ENCODE data around the gene PDE6D.
"Not testable (repeated sequence)": the region's sequence is repeated elsewhere in the genome, so short reads cannot be mapped to it uniquely, and the experiment has no call there.

PDE6D gene

DNA sequence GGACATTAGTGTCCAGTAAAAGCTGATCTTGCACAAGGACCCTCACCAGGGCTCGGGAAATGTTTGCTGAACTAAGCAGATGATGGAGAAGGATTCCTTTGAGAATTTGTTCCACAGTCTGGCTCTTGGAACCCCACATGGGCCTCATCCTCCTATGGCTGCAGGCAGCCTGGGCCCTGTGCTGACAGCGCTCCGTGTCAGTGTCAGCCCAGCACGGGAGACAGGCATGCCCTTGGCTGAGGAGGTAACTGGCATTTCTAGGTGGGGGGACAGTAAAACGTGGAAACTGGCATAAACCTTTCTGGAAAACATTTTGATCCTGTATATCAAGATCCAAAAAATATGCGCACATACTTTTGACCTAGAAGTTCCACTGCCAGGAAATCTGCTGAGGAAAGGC lies 62.3 kb downstream of the PDE6D start:
- DNase-seq (ENCODE audit: low spot score): no peak

DNA sequence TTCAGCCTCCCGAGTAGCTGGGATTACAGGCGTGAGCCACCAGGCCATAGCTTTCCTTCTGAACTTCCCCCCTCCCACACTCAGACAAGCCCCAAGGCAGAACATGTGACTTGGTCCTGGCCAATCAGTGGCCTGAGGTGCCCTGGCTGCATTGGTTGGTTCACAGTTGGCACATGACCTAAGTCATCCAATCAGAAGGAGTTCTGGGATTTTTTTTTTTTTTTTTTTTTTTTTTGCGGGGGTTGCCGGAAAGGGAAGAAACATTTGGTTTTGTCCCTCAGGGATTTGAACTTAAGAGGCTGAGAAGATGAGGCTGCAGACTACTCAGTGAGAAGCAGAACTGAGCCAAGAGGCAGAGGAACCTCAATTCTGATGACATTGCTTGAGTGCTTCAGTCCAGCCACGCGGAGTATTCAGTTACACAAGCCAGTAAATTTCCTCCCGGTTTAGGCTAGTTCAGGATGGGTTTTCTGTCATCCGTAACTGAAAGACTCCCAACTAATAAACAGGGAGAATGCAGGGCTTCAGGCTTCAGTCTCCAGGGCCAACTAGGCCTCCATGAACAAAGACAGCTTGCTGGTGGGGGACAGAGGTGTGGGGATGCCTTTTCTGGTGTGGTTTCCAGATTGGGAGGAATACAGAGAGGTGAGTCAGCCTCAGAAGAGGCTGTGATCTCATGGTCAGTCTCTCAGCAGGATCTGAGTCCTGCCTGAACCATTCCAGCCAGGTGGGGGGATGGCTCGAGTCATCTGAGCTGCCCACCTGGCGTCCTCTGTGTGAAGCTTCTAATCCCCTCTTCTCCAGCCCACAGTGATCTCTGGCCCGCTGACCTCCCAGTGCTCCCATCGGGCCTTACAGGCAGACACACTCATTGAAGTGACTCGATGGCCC lies 63.6 kb downstream of the PDE6D start:
- no peak for DNase-seq (ENCODE audit: low spot score)

DNA sequence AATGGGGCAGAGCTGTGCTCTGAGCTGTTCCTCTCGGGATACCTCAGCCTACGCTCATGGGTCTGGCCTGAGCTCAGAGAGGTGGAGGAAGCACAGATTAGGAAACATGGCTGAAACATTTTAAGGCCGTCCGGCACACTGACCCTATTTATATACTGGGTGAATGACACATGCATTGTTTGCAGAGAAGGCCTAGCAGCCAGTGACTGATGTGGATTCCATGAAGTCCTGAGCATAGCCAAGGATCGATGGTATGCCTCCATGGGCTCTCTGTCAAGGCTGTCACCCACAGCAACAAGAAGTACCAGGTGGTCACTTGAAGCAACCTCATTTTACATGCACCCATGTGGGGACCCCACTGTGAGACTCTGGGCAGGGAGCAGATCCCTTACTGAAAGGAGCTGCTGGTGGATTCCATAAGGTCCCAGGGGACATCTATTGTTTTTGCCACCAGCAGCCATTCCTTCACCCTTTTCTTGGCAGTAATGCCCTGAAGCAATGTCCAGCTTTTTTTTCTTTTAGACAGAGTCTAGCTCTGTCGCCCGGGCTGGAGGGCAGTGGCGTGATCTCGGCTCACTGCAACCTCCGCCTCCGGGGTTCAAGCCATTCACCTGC lies 64.3 kb downstream of the PDE6D start:
- DNase-seq (ENCODE audit: low spot score): no peak

DNA sequence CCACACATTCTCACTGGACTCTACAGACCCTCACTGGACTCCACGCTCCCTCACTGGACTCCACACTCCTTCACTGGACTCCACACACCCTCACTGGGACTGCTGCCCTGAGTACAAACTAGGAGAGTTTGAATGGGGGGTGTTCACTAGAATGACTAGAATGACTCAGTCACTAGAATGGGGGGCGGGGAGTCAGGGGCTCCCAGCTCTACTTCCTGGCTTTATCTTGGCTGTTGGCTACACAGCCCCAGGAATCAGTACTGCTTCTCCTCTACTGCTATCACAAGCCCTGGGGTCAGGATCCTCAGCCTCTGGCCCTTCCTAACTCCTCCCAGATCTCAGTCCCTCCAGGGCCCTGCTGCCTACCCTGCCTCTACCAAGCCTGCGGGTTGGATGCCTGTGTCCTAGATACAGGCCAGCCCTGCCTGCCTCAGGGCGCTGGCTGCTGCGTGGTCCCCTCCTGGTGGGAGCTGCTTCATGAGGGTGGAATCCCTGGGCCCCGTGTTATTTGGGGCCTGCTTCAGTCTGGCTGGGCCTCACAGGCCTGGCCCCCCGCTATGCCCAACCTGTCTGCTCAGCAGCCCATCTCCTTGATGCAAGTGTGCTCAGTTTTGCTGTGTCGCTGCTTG lies 65.0 kb downstream of the PDE6D start:
- no peak for DNase-seq (ENCODE audit: low spot score)

DNA sequence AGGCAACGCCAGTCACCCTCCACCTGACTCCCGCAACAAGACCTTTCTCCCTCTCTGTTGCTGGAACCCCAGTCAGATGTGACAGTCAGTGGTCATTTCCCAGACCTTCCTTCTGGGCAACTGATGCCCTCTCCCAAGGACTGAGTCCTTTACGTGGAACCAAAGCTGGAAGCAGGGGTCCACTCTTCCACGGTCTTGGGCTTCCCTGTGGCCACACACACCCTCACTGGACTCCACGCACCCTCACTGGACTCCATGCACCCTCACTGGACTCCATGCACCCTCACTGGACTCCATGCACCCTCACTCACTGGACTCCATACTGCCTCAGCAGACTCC lies 65.6 kb downstream of the PDE6D start:
- no peak for DNase-seq (ENCODE audit: low spot score)

DNA sequence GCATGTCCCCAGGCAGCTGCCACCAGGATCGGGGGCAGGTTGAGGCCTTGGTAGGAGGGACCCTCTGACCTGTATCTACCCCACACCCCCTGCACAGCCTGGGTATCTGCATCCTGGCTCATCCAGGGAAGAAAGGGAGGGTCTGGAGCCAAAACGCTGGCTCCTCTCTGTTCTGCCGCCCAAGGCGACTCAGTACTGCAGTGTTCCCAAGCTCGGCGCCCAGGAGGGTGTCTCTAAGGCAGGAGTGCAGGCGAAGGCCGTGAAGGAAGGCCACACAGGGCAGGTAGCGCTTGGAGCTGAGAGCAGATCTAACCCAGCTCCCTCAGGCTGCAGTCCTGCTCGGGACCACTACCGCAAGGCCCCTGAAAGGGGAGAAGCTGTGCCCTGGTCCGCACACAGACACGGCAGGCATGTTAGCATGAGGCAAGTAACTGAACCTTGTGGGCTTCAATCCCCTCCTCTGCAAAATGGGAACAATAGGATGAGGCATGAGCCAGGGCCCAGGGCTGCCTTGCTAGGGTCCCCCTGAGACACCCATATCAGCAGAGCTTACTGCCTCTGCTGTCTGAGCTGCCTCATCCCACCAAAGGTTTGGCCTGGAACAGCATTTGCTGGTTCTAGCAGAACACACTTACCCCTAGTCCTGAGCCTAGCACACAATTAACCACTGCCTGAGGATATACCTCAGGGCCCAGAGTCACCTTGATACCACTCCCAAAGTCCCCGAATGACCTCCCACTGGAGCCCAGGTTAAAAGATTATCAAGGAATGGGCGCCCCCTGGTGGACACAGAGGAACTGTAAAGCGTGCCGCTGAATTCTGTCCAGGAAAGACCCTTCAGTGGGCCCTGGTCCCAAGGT lies 66.2 kb downstream of the PDE6D start:
- peak; percentile 83 for DNase-seq (ENCODE audit: low spot score)

DNA sequence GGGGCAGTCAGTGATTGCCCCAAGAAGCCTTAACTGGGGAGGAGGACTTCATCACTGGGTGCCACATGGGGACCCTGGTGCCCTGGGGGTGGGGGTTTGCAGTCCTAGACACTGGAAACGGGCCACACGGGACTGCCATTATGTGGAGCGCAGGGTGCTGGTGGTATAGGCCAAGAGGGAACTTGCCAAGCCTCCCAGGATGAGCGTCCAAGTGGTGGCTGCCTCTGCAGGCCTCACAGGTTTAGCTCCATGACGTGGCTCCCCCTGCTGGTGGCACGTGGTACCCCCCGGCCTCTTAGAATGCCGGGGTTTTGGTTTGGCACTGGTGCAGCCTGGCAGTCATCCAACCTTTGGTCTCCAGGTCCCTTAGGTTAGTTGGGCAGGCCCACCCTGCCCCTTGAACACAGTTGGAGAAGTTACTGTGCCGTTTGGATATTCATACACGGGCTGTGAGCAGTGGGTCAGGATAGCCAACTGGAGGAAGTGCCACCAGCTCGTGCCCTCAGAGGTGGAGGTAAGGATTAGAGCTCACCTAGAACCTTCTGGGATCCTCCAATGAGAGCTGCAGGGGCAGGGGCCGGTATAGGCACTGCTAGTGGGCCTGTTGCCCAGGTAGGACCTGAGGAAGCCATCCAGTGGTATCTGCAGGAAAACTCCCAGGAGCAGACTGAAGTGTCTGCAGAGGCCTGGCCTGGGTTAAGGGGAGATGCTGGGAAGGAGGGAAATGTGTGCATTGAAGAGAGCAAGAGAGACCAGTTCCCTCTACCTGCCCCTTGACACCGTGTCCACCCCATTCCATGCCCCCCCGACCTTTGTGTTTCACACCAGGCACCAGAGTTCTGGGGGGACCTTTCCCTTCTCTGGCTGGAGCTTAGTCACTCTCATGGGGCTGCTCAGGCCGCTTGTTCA lies 67.1 kb downstream of the PDE6D start:
- peak; percentile 92 for DNase-seq (ENCODE audit: low spot score)

DNA sequence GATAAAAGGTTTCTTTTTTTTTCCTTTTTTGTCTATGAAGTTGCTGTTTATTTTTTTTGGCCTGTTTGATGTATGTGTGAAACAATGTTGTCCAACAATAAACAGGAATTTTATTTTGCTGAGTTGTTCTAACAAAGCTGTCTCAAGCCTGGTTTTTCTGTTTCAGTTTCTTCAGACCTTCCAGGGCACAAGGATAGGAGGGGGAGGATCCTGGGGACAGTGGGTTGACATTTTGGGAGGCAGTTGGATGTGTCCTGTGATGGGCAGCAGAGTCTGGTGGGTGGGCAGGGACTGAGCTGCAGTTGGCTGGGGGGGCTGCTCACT lies 67.7 kb downstream of the PDE6D start:
- not testable (repeated sequence) for DNase-seq (ENCODE audit: low spot score)

DNA sequence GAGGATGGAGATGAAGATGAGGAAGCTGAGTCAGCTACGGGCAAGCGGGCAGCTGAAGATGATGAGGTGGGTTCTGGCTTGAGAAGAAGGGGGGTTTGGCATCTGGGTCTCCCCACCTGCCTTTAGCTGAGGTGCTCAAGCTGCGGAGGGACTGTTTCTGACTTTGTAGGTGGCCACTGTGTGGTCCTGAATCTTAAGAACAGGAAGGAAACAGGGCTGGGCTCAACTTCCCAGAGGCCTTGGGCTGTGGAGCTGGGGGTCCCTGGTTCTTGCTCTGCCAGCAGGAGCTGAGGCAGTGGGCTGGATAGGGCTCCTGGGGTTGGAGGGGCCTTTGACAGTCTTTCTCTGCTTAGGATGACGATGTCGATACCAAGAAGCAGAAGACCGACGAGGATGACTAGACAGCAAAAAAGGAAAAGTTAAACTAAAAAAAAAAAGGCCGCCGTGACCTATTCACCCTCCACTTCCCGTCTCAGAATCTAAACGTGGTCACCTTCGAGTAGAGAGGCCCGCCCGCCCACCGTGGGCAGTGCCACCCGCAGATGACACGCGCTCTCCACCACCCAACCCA lies 68.5 kb downstream of the PDE6D start:
- DNase-seq (ENCODE audit: low spot score): not testable (repeated sequence)

DNA sequence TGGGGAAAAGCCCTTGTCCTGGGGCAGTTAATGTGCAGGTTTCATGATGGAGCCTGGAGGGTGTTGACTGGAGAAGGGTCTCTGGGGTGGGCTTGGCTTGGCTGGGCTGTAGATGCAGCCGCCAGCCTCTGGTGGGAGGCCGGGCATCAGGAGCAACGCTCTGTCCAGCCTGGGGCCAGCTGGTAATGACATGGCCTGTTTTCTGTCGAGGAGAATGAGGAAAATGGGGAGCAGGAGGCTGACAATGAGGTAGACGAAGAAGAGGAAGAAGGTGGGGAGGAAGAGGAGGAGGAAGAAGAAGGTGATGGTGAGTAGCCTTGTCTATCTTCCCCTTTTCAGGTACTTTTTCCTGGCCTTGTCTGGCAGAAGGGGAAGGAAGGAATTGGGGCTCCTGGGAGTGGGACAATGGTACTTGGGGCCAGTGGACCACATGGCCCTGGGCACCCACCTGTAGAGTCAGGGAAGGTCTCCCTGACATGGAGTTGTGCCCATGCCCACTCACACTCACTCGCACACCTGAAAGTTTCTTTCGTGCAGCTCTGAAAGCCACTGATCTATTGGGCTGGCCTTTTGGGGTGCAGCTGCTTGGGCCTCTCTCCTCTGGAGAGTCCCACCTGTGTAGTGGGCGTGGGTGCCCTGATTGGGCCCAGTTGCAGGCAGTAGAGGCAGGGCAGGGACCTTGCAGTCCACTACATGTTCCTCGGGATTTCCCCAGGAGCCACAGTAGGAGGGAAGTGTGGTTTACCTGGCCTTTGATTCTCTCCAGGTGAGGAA lies 69.2 kb downstream of the PDE6D start:
- DNase-seq (ENCODE audit: low spot score): no peak

DNA sequence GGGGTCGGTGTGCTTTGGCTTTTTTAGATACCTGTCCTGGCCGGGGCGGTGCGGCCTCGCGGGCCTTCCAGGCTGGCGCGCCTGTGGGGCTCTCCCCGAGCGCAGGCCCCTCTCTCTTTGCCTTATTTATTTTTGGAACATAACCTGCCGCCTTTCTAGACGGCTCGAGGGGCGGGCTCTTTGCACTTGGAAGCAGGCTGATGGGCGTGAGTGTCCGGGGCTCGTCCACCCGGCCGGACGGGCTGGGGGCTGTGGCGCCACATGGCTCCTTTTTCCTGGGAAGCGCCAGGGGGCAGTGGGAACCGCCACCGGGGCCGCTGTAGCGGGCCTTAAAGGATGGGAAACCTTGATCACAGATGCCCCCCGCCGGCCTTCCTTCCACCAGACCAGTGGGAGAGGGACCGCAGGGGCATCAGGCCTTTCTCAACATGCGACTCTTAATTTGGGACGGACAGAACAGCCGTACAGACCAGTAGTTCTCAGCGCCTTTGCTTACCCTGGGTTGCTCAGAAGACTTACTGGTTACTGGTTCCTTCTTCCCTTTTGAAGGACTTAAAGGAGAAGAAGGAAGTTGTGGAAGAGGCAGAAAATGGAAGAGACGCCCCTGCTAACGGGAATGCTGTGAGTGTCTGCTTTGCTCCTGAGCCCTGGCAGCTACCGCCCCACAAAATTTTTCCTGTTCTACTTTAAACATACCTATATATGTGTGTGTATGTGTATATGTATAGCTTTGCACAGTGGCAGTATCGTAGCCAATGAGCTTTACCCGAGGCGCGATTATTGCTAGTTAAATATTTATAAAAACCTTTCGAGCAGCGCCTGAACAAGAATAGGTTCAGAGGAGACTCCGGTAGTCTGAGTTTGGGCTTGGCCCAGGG lies 70.0 kb downstream of the PDE6D start:
- DNase-seq (ENCODE audit: low spot score): no peak

DNA sequence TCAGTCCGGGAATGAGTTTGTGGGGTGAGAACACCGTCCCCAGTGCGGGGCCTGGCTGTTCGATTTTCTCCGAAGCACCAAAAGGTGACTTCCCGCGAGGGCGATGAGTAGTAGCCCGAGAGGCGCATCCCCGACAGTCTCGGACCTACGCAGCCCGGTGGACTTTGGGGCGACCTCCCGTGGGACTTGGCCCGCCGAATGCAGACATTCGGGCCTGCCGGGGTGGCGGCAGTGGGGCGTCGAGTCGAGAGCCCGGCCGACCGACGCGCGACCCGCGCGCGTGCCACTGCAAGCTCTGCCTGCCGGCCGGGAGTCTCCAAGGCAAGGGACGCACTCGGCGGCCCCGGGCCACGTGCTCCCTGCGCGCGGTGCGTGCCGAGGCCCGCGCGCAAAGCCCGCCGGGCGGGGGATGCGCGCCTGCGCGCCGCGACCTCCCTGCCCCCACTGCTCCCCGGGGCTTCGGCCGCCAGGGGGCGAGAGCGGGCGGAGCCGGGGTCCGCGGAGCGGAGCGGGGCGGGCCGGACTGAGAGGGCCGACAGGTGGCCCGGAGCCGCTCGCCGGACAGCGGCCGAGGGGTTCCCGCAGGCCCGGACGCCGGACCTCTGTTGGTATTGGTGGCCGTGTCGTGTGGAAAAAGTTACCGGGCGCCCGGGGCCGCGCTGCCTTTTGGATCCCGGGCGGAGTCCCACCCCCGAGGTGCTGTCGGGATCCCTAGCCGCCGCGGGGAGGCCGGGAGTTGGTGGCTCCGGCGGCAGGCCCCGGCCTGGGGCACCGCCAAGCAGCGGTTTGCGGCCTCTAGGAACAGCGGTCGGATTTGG lies 70.9 kb downstream of the PDE6D start:
- DNase-seq (ENCODE audit: low spot score): peak; percentile 80

DNA sequence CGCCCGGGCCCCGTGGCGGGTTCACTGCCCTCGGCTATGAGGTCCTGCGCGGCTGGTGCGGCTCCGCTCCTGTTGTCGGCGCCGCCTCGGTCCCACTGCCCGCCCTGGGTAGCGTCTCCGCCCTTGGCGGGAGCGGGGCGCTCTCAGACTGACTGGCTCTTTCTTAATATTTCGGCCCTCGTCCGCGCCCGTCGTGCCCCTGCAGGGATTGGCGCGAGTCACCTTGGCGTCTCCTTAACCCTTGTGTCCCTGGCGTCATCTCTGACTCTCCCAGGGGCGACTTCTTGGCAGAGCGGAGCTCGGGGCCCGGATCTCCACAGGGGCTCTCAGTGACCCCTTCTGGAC lies 71.5 kb downstream of the PDE6D start:
- DNase-seq (ENCODE audit: low spot score): peak; percentile 22

DNA sequence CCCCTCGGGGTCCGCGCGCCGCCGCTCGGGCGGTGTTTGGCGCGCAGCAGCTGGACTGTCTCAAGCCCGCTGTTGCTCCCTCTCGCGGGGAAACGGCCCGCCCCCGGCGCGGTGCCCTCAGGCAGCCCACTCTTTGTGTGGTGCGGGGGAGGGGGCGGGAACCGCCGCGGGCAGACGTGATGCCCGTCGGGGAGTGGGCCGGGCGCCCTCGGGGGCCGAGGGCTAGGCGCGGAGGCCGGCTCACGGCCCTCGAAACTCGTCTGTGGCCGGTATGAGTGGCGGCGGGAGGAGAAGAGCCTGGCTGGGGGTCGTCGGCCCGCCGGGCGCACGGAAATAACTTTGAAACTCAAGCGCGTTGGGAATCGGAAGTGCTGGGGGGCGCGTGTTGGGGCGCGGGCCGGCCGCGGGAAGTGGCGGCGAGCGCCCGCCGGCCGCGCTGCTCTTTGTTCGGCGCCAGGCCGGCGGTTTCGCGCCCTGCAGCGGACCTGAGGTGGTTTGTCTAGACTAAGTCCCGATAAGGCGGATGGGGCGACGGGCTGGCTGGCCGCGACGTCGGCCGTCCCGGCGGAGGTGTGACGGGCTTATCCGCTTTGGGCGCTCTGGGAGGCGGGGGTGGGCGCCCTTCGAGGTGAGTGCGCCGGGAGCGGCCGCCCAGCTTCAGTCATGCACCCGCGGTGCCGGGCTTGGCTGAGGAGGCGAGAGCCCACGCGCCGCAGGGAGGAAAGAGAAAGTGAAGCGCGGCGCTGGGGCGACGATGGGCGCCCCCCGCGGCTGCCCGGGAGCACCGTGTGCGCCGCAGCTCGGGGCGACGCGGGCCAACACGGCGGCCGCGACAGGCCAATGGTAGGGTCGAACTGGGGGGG lies 72.1 kb downstream of the PDE6D start:
- peak; percentile 43 for DNase-seq (ENCODE audit: low spot score)

DNA sequence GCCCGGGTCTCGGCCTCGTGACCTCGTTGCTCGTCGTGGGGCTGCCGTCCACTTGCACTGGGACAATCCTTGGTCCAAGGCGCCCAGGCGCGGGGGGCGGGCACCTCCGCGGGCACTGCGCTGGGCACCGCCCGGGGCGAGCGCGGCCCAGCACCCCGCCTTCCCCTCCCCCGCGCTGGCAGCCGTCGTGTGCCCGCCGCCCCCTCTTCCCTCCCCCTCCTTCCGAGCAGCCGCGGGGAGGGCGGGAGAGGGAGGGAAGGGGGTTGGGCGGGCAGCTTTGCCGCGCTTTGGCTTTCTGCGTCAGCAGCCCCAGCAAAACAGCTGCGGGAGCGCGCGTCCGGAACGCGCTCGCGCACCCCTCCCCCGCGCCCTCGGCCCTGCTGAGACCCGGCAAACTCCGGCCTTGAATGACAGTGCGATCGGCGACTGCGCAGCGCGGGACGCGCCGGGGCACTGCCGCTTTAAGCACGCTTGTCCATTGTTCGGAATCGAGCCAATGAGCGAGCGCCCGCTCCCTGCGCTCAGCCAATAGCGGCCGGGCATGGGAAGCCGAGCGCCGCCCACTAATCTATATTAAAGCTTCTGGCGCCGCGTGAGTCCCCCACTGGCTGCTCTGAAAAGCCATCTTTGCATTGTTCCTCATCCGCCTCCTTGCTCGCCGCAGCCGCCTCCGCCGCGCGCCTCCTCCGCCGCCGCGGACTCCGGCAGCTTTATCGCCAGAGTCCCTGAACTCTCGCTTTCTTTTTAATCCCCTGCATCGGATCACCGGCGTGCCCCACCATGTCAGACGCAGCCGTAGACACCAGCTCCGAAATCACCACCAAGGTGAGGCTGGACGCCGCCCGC lies 72.9 kb downstream of the PDE6D start, which contains the start of gene PTMA:
TSS of gene PTMA (plus strand) at position 599 of the 846 bp plus-strand sequence. CDS start at position 781, 182 bp downstream.
- peak; percentile 100 for DNase-seq (ENCODE audit: low spot score)

DNA sequence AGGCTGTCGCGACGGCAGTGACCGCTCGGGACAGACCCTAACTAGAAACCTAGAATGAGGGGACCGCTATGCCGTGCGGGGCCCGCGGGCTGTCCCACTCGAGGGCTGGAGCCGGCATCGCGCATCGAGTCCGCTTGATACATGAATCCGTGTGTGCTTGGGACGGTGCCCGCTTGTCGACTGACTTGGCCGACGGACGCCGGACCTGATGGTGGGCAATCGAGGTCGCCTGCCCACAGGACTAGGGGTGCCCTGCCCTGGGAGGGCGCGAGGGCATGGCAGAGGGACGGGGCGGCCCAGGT lies 73.5 kb downstream of the PDE6D start:
- no peak for DNase-seq (ENCODE audit: low spot score)

Measured in activated CD4-positive, alpha-beta T cell treated with anti-CD3 and anti-CD28 coated beads, Interleukin-2, Interleukin-4, amounts not matched to agents 100 ng/mL and 50 ng/mL, durations not matched to agents 16 hours and 8 hours (primary cell).